Measurements from ENCODE around the gene PIAS2.

DNA sequence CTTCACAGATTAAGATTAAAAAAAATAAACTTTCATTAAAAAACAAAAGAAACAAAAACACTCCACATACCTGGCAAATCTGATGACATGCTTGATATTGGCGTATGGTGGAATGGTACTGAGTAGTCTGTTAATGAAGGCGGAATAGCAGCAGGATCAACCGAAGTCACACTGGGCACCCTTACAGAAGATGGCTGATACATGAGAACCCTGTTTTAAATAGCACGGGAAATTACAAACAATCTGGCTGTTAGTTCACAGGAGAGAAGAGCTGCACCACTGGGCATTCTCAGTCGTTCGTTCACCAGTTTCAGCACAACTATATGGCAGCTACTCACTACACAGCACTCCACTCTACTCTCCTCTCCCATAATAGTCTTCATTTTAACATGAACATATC is 96.4 kb downstream of the PIAS2 start:
- TF ChIP-seq, protein P1, sequence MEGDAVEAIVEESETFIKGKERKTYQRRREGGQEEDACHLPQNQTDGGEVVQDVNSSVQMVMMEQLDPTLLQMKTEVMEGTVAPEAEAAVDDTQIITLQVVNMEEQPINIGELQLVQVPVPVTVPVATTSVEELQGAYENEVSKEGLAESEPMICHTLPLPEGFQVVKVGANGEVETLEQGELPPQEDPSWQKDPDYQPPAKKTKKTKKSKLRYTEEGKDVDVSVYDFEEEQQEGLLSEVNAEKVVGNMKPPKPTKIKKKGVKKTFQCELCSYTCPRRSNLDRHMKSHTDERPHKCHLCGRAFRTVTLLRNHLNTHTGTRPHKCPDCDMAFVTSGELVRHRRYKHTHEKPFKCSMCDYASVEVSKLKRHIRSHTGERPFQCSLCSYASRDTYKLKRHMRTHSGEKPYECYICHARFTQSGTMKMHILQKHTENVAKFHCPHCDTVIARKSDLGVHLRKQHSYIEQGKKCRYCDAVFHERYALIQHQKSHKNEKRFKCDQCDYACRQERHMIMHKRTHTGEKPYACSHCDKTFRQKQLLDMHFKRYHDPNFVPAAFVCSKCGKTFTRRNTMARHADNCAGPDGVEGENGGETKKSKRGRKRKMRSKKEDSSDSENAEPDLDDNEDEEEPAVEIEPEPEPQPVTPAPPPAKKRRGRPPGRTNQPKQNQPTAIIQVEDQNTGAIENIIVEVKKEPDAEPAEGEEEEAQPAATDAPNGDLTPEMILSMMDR (IDR thresholded peaks at IDR 0.05; ENCODE audit: low read depth, low read length): no peak
- no peak for TF ChIP-seq EZH2phosphoT487 (IDR thresholded peaks at IDR 0.05; ENCODE audit: low read depth)
